Left ventricle myocardium superior (tissue), 1 donor: ENCODE results near the gene CNNM3. TPM values are rescaled to one million over a fixed set of nuclear protein-coding genes. Genes with fewer than 3 reads are reported as not detected.

Source experiments
- ATAC-seq: fragments of 200-7000 bp; cut with Tn5 transposase; one replicate; pipeline ENCODE4 v1.9.1; 2020; ENCODE audit warnings: mild to moderate bottlenecking, moderate library complexity
- DNase-seq: peaks from one replicate; pipeline ENCODE4 v3.0.0-alpha.2; 2020
- intact Hi-C: fragments of 100-400 bp; cut with micrococcal nuclease; formaldehyde crosslinking; loops from one replicate; pipeline ENCODE4 v1.11.0; 2022
- microRNA-seq: library from miRNA; unstranded; fragments of <30 nt; microRNA quantifications from one replicate; pipeline ENCODE4 v1.2.0, GENCODE V29; 2020; ENCODE audit warnings: borderline number of aligned reads
- total RNA-seq: library from RNA; stranded (reverse); fragmentation: NEBNext Ultra II Directional; extraction: Animal tissue kit (Norgen Biotek cat#: 25700); gene quantifications from one replicate; pipeline ENCODE4 v1.2.1, GENCODE V29; 2021
- donor health status: DM: no; HTN: yes; CAD: no; lungs with severe emphysema.

CNNM3 gene
- total RNA-seq, 1 donor from 2014 or later, result 16.8 TPM

DNA sequence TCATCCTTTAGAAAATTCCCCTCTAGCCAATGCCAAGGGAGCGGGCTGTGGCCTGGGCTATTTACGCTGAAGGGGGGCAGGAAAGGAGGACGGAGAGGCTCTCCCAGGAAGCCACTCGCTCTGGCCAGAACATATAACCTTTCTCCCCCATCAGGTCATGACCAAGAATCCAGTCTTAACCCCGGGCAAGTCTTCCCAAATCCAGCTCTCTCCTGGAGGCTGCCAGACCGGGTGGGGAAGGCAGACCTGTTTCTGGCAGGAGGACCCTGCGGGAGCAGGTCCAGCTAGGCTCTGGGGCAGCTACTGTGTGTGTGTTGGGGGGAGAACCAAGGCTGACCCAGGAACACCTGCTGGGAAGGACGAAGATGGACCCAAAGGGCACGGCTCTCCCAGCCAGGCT lies 67.2 kb downstream of the CNNM3 start:
- DNase-seq (no peak), ATAC-seq (no peak)

More for the DNA sequence above, 67.2 kb downstream of the CNNM3 start:
- intact Hi-C loops, result no loop called here

Small RNAs within 50 kb of the gene (microRNA-seq; reads per million reads assigned to microRNA genes)
- gene MIR3127, result not detected

Other genes starting within 250 kb of the CNNM3 start
- gene KANSL3, start 178.0 kb upstream of the CNNM3 start, total RNA-seq, result 30.9 TPM
- gene FER1L5, start 173.5 kb upstream of the CNNM3 start, total RNA-seq, result not detected
- 25.5 TPM for gene LMAN2L, start 76.2 kb upstream of the CNNM3 start, total RNA-seq
- 30.8 TPM for gene CNNM4, start 55.4 kb upstream of the CNNM3 start, total RNA-seq
- gene ANKRD23, start 27.8 kb downstream of the CNNM3 start, total RNA-seq, result 5.5 TPM
- 16.1 TPM for gene ANKRD39, start 41.7 kb downstream of the CNNM3 start, total RNA-seq
- 17.0 TPM for gene SEMA4C, start 53.8 kb downstream of the CNNM3 start, total RNA-seq
- not detected for gene FAM178B, start 170.3 kb downstream of the CNNM3 start, total RNA-seq